Stimulated activated CD4-positive, alpha-beta T cell treated with anti-CD3 and anti-CD28 coated beads, TNF-alpha, amount 100 ng/mL, for 1 hour (primary cell): Measurements from ENCODE around the gene MALT1.
"Not testable (repeated sequence)": the region's sequence is repeated elsewhere in the genome, so short reads cannot be mapped to it uniquely, and the experiment has no call there.

Experiments
- DNase-seq, 3 donors: peaks; one replicate each; pipeline ENCODE4 v3.0.0-alpha.2; 2020; ENCODE audit warnings: low read depth in 3 of 3, low spot score in 1 of 3

MALT1 gene

DNA sequence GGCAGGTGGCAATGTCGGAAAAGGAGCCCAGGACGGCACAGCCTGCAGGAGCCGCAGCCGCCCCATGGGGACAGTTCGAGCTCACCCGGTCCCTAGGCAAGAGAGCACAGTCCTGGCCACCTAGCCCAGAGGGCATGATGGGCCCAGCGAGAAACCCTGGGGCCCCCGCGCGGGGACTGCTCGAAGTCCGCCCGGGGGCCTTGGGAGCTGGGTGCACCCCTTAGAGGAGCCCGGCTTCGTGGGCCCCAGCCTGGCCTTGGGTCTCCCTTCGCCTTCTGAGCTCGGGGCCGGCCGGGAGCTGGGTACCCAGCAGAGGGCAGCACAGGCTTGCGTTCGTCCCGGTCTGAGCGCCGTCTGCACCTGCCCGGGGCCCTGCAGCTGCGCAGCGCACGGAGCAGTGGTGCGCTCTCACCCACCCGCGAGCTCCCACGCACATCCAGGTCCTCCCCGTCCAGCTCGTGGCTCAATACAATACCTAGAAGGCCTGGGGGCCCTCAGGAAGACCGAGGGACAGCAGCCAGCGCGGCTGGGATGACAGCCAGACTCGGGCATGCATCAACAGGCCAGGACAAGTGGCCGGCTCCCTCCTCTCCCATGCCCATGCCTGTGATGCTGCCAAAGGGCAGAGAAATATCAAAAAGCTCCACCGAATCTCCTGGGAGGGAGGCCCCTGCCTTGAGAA, 97.2 kb downstream of the MALT1 start:
- peak in 2 of 3 donors; percentile 35 to 63 for DNase-seq

DNA sequence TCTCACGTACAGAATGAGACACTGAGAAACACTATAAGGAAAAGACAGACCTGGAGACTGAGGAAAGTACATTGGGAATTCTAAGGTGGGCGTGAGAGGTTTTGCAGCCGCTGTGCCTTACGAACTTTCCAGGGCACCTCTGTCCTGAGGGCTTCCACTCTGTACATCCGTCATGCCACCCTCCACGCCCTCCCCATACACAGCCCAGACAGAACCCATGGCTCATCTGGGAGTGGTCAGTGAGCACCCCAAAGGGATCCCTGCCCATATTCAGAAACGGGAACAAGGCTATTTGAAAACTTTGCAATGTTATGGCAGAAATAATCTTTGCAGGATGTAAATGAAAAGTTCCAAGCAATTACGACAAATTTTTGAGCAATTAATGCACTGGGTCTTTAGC, 98.1 kb downstream of the MALT1 start:
- DNase-seq = no peak

DNA sequence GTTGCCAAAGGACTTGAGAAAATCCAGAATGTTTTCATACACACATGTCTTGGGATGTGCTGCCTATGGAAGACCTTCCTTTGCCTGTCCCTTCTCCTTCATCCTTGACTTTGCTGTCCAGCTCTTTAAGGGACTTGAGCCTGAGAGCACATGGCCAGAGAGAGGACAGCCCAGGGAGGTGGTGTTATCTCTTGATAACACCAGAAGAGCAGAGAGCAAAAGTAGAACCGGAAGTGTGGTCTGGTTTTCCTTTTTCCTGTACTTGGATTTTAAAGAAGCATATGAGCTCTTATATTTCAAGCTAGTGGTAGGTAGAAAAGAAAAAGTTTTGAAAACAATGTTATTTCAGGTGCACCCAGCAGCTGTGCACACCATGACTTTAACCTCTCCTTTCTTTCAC, 99.3 kb downstream of the MALT1 start:
- no peak for DNase-seq

DNA sequence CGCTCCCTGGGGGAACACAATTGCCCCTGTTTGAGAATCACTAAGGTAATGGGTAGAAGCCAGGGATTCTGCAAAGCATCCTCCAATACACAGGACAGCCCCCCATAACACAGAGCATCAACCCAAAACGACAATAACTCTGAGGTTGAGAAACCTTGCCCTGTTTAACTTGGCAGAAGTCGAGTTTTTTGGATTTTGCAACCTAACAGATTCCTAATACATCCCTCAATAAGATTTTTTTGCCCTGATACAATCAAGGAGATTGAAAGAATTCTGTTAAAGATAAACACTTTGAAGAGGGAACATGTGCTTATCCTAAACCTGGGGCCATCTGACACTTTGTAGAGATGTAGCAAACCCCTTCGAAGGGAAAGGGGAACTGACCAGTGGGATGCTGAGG, 100.9 kb downstream of the MALT1 start:
- DNase-seq = no peak

DNA sequence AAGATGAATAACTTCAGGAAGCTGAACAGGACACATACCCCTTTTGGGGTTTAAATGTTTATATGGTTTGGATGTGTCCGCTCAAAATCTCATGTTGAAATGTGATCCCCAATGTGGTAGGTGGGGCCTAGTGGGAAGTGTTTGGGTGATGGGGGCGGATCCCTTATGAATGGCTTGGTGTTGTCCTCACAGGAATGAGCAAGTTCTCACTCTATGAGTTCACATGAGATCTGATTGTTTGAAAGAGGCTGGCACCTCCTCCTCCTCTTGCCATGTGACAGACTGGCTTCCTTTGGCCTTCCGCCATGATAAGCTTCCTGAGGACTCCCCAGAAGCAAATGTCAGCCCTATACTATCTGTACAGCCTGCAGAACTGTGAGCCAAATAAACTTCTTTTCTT, 104.8 kb downstream of the MALT1 start:
- DNase-seq = no peak

DNA sequence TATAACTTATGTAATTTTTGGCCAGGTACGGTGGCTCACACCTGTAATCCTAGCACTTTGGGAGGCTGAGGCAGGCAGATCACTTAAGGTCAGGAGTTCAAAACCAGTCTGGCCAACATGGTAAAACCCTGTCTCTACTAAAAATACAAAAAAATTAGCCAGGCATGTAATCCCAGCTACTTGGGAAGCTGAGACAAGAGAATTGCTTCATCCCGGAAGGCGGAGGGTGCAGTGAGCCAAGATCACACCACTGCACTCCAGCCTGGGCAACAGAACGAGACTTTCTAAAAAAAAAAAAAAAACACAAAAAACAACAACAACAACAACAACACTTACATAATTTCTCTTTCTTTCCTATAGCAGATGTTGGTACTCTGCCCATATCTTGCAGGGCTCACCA, 105.3 kb downstream of the MALT1 start:
- DNase-seq = not testable (repeated sequence)

DNA sequence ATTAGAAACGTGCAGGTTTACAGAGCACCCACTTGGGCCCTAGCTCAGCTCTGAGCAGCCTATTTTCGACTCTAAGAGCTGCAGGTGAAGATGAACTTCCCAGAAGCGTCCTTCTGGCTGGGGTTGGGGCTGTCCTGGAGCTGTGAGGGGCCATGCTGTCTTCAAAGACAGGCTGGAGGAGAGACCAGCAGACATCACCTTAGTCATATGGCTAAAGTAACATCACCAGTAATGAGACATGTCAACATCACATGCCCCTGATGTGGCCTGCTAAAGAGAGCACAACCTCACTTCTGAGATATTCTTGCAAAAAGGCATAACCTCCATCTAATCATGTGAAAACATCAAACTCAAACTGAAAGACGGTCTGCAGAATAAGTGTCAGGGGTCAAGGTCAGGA, 106.2 kb downstream of the MALT1 start:
- no peak for DNase-seq

DNA sequence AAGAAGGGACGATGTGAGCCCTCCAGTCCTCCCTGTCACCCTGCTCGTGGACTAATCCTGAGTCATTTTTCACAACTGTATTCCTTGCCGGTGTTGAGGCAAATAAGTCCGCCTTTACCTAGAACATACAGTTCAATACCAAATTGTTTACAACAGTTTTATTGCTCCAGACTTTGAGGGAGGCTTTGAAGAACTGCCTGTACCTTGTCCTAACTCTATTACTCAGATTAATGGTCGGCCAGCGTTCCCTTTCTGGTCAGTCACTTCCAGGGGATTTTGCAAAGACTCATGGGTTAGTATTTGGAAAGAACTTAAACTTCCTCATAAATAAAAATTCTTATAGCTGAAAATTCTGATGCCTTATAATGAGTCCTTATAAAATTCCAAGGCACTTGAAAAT, 108.3 kb downstream of the MALT1 start:
- DNase-seq = no peak

DNA sequence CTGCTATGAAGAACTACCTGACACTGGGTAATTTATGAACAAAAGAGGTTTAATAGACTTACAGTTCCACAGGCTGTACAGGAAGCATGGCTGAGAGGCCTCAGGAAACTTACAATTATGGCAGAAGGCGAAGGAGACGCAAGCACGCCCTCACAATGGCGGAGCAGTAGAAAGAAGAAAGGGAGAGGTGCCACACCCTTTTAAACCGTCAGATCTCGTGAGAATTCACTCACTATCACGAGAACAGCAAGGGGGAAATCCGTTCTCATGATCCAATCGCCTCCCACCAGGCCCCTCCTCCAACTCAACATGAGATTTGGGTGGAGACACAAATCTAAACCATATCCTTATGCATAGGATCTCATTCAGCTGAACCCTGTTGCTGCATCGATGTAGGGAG, 108.8 kb downstream of the MALT1 start:
- no peak for DNase-seq

DNA sequence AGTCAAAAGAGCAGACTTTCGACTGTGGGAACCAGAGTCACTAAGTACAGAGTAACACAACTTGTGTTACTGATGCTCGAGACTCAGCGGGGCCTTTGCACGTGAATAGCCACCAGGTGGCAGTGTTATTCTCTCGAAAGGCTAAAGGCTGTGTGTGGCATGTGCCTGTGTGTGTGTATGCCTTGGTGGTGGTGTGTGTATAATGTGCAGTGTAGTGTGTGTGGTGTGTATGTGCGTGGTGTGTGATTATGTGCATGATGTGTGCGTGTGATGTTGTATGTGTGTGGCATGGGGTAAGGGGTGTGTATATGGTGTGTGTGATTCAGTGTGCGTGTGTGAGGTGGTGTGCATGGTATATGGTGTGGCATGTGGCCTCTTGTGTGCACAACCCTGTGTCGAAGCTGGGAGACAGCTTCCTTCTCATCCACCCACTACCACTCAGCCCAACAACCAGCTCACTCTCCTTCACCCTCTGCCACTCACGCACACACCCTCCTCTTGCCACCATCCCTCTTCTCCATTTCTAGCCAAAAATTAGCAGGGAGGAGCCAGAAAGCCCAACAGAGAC, 110.4 kb downstream of the MALT1 start:
- DNase-seq = peak; percentile 21 to 54 (median 47)

DNA sequence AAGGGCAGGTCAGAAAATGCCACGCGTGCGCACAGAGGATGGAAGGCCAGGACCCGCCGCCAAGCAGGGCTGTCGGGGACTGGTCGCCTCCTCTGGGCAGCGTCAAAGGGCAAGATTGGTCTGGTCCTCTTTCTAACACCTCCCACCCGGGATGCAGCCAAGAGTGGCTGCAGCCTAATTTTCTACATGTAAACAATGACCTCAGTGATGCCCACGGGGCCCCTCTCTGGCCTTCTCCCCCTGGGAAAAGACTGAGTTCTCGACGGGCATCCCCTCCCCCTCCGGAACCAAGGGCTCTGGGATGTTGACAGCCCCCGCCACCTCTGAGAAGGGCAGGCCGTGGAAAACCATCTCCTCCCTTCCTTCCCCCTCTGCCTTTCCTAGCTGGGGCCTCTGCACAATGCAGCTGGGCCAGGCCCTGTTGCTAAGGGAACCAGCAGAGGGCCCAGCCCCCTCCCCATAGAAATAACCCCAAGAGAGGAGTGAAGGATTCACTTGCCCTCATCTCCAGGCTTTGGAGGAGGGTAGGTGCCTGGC, 113.4 kb downstream of the MALT1 start:
- no peak for DNase-seq

DNA sequence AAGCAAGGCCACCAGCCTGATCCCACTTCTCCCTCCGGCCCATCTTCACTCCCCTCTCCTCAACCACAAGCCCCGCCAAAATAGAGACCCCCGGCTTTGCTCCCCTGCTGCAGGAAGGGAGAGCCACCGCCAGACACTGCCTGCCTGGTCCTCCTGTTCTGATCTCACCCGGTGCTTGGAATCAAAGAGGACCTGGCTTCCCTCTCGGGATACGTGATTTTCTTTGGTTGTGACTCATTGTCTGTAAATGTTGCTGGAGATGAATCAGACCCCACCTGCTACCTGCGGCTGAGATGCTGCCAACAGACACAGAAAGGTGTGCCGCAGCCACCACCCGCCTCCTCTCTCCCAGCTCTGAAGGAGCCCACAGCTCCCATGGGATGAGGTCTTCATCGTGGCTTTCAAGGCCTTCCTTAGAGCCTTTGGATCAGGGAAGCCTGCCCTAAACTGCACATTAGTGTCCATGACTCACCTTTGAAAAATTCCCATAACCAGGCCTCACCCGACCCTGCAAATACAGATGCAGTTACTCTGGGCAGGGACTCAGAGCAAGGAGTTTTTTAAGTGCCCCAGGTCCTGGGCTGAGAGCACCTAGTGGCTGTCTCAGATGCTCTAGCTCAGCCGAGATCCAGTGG, 114.0 kb downstream of the MALT1 start:
- no peak for DNase-seq

DNA sequence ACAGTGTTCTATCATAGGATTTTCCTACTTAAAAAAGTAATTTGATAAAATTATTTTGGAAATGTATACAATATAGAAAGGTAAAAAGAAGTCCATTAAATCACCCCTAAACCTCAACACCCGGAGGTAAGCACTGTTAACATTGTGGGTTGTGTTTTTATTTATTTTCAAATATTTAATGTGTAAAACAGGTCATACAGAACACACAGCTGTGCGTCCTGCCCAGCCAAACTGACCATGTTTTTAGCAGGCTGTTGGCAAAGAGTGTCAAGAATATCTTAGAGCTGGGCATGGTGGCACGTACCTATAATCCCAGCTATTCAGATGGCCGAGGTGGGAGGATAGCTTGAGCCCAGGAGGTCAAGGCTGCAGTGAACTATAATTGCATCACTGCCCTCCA, 114.6 kb downstream of the MALT1 start:
- no peak for DNase-seq

DNA sequence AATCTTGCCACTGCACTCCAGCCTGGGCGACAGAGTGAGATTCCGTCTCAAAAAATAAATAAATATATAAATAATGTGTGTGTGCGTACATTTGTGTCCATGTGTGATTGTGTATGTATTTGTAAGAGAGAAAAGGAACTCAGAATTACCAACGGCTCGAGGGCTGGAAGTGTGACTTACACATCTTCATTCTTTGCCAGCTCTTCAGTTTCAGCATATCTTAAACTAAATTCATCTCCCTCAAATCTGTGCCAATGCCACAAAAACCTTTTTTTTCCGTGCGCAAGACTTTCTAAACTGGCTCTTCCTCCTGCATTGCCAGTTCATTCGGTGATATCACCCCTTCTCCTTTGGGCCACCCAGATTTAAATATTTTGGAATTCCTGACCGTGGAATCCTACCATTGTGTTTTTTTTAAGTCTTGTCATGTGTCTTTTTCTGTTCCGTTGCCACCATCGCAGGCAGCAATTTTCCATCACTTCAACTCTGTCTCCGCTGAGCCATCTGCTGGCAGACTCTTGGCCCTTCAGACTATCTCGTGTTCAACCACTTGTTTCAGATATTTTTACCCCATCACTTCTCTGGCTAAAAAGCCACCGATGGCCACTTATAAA, 116.4 kb downstream of the MALT1 start:
- no peak for DNase-seq

DNA sequence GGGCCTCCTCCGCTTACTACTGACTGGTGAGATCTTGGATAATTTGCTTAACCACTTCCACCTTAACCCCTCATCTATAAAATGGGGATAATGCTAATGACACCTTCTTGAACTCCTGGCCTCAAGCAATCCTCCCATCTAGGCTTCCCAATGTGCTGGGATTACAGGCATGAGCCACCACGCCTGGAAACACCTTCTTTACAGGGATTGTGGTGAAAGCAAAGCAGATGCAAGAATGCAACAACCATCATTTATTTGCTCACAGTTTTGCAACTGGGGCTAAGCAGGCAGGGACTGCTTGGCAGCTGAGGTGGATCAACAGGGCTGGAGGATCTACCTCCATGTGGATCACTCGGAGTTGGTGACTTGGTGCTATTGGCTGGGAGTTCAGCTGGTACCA, 117.2 kb downstream of the MALT1 start:
- no peak for DNase-seq

DNA sequence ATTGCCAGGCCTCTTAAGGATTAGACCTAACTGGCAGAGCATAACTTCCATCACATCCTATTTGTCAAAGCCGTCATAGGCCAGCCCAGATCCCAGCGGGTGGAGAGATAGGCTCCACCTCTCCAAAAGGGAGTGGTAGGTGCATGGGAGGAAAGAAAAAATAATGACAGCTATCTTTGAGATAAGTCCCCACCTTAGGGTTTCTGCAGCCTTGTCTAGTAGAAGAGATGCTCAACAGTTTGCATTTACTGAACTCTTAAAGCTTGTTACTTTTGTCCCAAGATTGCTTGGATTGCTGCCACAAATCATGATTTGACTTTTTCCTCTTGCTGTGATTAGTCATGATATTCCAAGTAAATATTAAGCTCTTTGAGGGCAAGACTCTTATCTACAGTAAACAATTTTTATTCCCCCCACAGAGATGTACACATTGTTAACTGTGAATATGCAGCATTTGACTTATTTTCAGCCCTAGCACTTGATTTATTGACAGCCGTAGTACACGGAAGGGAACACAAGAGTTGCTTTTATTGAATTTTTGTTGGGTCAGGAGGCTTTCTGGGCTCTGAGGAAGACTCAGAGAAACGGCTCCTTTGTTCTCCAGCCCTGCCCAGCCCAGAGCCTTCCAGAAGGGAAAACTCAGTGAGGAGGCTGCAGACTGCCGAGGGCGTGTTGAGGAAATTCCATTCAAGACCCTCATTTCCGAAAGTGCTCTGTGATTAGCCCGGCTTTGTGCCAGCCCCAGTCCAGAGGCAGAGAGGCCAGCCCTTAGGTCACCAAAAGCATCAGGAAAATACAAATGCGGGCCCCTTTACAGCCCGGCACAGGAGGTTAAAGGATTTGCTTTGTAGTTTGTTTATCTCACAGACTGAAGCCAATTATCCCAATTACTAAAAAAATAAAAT, 118.0 kb downstream of the MALT1 start:
- no peak for DNase-seq

DNA sequence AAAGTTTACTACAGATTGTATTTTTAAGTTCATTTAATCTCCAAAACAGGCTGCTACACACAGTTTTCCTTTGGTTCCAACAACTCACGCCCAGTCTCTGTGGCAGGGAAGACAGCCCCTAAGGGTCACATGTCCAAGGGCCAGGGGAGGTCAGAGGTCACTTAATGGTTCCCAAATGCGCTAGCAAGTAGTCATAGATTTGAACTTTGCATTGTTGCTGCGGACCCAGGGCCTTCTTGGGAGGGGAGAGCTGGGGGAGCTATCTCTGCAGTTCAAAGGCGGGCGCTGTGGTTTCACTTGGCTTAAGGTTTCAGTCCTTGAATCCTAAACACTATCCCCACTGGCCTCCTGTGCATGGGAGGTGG, 118.6 kb downstream of the MALT1 start:
- DNase-seq = no peak

DNA sequence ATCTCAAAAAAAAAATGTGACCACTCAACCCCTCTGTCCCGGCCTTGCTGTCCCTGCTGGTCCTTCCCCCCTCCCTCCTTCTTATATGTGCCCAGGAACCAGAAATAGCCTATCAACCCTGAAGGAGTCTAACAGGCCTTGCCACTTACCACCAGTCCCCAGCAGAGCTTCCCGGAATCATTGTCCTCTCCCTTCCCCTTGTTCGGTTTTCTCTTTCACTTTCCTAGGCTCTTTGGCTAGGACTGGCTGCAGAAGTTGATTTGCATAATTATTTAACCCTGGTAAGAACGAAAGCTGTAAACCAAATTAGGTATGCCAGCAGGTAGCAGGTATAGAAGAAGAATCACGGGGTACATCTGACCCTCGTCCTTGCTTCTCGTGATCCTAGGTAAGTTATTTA, 120.8 kb downstream of the MALT1 start:
- no peak for DNase-seq

DNA sequence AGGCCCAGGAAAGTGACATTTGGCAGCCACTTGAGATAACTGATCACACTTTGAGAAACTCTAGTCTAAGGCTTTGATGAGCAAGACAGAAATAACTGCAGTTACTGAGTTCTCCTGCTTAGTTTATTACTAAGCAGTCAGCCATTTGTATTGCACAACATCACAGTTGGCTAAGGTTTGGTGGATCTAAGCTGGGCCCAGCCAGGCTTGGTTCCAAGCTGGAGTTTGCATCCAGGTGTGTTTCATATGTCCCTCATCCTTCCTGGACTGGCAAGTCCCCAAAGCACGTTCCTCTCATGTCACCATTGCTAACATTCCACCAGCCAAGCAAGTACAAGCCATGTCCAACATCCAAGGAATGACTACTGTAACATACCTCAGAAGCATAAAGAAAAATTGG, 122.1 kb downstream of the MALT1 start:
- no peak for DNase-seq

DNA sequence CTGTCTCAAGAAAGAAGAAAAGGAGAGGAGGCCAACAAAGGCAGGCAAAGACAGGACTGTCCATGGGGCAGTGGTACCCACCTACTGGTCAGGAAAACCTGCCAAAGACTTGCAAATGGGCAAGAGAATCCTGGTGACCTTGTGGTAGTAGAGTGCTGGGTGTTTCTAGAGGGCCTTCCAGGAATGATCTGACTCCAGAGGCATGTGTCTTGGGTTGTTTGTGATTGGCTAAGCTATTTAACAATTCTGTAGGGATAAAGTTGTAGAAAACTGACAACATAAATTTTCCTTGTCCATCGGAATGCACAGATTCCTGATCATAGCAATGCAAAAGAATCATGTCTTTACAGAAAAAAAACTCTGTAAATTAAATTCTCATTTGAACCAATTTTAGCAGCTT, 125.0 kb downstream of the MALT1 start:
- no peak for DNase-seq

DNA sequence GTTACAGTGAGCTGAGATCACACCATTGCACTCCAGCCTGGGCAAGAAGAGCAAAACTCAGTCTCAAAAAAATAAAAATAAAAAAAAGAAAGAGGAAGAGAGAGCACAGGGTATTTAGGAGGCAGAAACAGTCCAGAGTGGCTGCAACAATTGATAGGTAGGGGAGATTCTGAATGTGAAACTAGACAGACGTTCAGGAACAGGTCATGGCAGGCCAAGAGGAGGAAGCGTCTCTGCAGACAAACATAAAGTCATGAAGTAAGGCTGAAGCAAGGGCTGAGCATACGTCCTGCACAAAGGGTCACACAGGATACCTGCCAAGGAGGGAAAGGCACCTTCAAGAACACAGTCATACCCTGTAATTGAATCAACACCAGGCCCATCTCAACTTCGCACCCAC, 129.3 kb downstream of the MALT1 start:
- no peak for DNase-seq
